Uterus (tissue), 2 donors: ENCODE measurements around the gene MYO16.

Experiments
- POLR2A ChIP-seq, 2 donors: fragments of 450-650 bp; IDR thresholded peaks; one replicate each; pipeline ENCODE4 v1.6.1; 2016; ENCODE audit warnings: antibody characterized with exemption in 2 of 2, mild to moderate bottlenecking in 1 of 2, moderate library complexity in 1 of 2
- TF ChIP-seq, protein P1 (sequence below), 4 experiments: fragments of 200-600 bp in 2 of 4; fragments of 450-650 bp in 2 of 4; sonication (generic) in 2 of 4; IDR thresholded peaks; one replicate each; pipeline ENCODE4 v1.5.1; 2016 to 2019; ENCODE audit warnings: antibody characterized with exemption in 4 of 4, mild to moderate bottlenecking in 2 of 4, moderate library complexity in 1 of 4

DNA sequence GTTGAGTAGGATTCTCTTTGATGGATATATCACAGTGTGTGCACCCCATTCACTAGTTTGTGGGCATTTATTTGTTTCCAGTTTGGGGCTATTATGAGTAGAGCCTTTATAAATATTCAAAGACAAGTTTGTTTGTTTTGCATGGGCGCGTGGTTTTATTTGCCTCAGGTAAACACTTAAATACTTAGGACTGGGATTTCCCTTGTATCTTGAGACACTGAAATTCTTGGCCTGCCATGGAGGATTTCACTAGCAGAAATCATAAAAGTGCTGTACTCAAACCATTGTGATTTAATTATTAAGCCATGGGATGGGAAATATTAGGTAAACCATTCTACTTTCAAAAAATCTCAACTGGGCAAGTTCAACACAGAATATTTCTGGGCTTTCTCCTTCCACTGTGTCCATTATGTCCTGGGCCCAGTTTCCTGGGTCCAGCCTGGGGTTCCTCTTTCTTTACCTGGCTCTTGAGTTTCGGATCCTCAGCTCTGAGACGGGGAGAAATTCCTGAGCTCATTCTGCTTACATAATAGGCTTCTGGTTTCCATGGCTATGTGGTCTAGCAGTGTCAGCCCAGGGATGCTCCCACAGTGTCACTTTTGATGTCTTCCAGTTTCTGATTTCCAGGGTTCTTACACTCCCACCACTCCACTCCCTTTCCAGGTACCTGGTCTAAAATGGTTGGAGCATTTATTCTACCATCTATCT is 14.4 kb downstream of the MYO16 start:
- TF ChIP-seq, protein P1, sequence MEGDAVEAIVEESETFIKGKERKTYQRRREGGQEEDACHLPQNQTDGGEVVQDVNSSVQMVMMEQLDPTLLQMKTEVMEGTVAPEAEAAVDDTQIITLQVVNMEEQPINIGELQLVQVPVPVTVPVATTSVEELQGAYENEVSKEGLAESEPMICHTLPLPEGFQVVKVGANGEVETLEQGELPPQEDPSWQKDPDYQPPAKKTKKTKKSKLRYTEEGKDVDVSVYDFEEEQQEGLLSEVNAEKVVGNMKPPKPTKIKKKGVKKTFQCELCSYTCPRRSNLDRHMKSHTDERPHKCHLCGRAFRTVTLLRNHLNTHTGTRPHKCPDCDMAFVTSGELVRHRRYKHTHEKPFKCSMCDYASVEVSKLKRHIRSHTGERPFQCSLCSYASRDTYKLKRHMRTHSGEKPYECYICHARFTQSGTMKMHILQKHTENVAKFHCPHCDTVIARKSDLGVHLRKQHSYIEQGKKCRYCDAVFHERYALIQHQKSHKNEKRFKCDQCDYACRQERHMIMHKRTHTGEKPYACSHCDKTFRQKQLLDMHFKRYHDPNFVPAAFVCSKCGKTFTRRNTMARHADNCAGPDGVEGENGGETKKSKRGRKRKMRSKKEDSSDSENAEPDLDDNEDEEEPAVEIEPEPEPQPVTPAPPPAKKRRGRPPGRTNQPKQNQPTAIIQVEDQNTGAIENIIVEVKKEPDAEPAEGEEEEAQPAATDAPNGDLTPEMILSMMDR (IDR thresholded peaks at IDR 0.05) = no peak
- no peak for TF ChIP-seq POLR2A (IDR thresholded peaks at IDR 0.05)
